Bone marrow (tissue), 2 donors: ENCODE results near the gene PSMB7.

Experiments used
- DNase-seq, 2 donors: peaks; one replicate each; lab custom pipeline; 2025; lab: John Stamatoyannopoulos, UW

PSMB7 gene

GRCh38 chr9:124356745-124357390, 58.4 kb downstream of the PSMB7 start:
- no peak for DNase-seq

GRCh38 chr9:124355941-124356744, 59.1 kb downstream of the PSMB7 start:
- DNase-seq, result no peak

GRCh38 chr9:124355039-124355940, 60.0 kb downstream of the PSMB7 start:
- no peak for DNase-seq

- no peak for DNase-seq
These were observed 60.8 kb downstream of the PSMB7 start for GRCh38 chr9:124354346-124355038.

- no peak for DNase-seq
These were observed 61.4 kb downstream of the PSMB7 start for GRCh38 chr9:124353811-124354274.

GRCh38 chr9:124353166-124353768, 62.0 kb downstream of the PSMB7 start:
- DNase-seq, result no peak

- no peak for DNase-seq
These were observed 62.6 kb downstream of the PSMB7 start for GRCh38 chr9:124352616-124353015.

GRCh38 chr9:124351672-124352468, 63.4 kb downstream of the PSMB7 start:
- DNase-seq, result no peak

GRCh38 chr9:124350494-124351263, 64.6 kb downstream of the PSMB7 start:
- DNase-seq, result no peak

- no peak for DNase-seq
These were observed 65.4 kb downstream of the PSMB7 start for GRCh38 chr9:124349675-124350493.

- DNase-seq, result no peak
These were observed 66.0 kb downstream of the PSMB7 start for GRCh38 chr9:124349267-124349666.

- no peak for DNase-seq
These were observed 66.4 kb downstream of the PSMB7 start for GRCh38 chr9:124348831-124349230.

GRCh38 chr9:124348363-124348762, 66.9 kb downstream of the PSMB7 start:
- DNase-seq, result no peak

GRCh38 chr9:124347968-124348358, 67.3 kb downstream of the PSMB7 start:
- no peak for DNase-seq

- DNase-seq, result no peak
These were observed 67.9 kb downstream of the PSMB7 start for GRCh38 chr9:124347206-124347967.

GRCh38 chr9:124346347-124347163, 68.7 kb downstream of the PSMB7 start:
- no peak for DNase-seq

- DNase-seq, result no peak
These were observed 69.4 kb downstream of the PSMB7 start for GRCh38 chr9:124345751-124346281.
